Uterus (tissue), 4 donors: ENCODE results near the gene SKAP1. TPM values are rescaled to one million over a fixed set of nuclear protein-coding genes. Genes with fewer than 3 reads are reported as not detected.

Source experiments
- DNase-seq, 2 donors: peaks; one replicate each; pipeline ENCODE4 v3.0.0-alpha.2; 2019 to 2020
- H3K27ac ChIP-seq, 2 donors: fragments of 200-600 bp; sonication (generic); 1 replicate in 1 of 2; 2 replicates in 1 of 2; pipeline ENCODE4 v1.5.1; 2016 to 2018
- H3K27me3 ChIP-seq, 2 donors: fragments of 200-600 bp; sonication (generic); one replicate each; pipeline ENCODE4 v1.5.1; 2018 to 2019; ENCODE audit warnings: control low read depth in 1 of 2
- H3K36me3 ChIP-seq, 2 donors: fragments of 200-600 bp; sonication (generic); one replicate each; pipeline ENCODE4 v1.5.1; 2019; ENCODE audit warnings: control low read depth in 1 of 2
- H3K4me1 ChIP-seq, 2 donors: fragments of 200-600 bp; sonication (generic); one replicate each; pipeline ENCODE4 v1.5.1; 2018 to 2019; ENCODE audit warnings: control low read depth in 1 of 2
- H3K4me3 ChIP-seq, 2 donors: fragments of 200-600 bp; sonication (generic); 1 replicate in 1 of 2; 2 replicates in 1 of 2; pipeline ENCODE4 v1.5.1; 2018 to 2019; ENCODE audit warnings: mild to moderate bottlenecking in 1 of 2
- H3K9me3 ChIP-seq, 2 donors: fragments of 200-600 bp; sonication (generic); one replicate each; pipeline ENCODE4 v1.5.1; 2019; ENCODE audit warnings: control low read depth in 1 of 2
- CTCF ChIP-seq, 4 experiments: fragments of 200-600 bp in 2 of 4; fragments of 450-650 bp in 2 of 4; sonication (generic) in 2 of 4; IDR thresholded peaks; one replicate each; pipeline ENCODE4 v1.5.1; 2016 to 2019; ENCODE audit warnings: antibody characterized with exemption in 4 of 4, mild to moderate bottlenecking in 2 of 4, moderate library complexity in 1 of 4
- POLR2A ChIP-seq, 2 donors: fragments of 450-650 bp; IDR thresholded peaks; one replicate each; pipeline ENCODE4 v1.6.1; 2016; ENCODE audit warnings: antibody characterized with exemption in 2 of 2, mild to moderate bottlenecking in 1 of 2, moderate library complexity in 1 of 2
- intact Hi-C: fragments of 100-400 bp; cut with DNase I; formaldehyde crosslinking; loops from one replicate; pipeline ENCODE4 v1.15.1; 2023; ENCODE audit warnings: low total_unique reads
- total RNA-seq, 4 donors: library from RNA; depleted of rRNA in 3 of 4; stranded (reverse); fragments of >200 nt in 3 of 4; gene quantifications; one replicate each; pipeline versions ENCODE4 v1.1.0 to v1.2.4, GENCODE V29; 2014 to 2023
- donor health status: DM: yes; HTN: yes; CAD: no.

SKAP1 gene
- total RNA-seq, 4 donors from 2014 or later, result 0.51 to 2.4 (median 1.9) TPM; not detected in 1

- Histone ChIP-seq H3K9me3 (no peaks in the 10 kb centered on the region), H3K27ac (no peak overlapping the region), H3K4me3 (no peak overlapping the region), H3K4me1 (no peaks in the 10 kb centered on the region), H3K27me3 (no peaks in the 10 kb centered on the region), H3K36me3 (no peaks in the 10 kb centered on the region)
- no peak for DNase-seq
- TF ChIP-seq CTCF (IDR thresholded peaks at IDR 0.05) (no peak), POLR2A (IDR thresholded peaks at IDR 0.05) (no peak)
- intact Hi-C loops, result no loop called here
These were observed 144.4 kb downstream of the SKAP1 start for GRCh38 chr17:48285614-48286013.

GRCh38 chr17:48283907-48284306 lies 146.1 kb downstream of the SKAP1 start:
- no peaks in the 10 kb centered on the region for H3K27me3 ChIP-seq
- no peaks in the 10 kb centered on the region for H3K9me3 ChIP-seq
- TF ChIP-seq CTCF (IDR thresholded peaks at IDR 0.05) (no peak), POLR2A (IDR thresholded peaks at IDR 0.05) (no peak)
- H3K36me3 ChIP-seq, result no peaks in the 10 kb centered on the region
- intact Hi-C loops, result no loop called here
- no peaks in the 10 kb centered on the region for H3K4me1 ChIP-seq
- H3K27ac ChIP-seq, result no peak overlapping the region
- DNase-seq, result no peak
- no peak overlapping the region for H3K4me3 ChIP-seq

- intact Hi-C loops, result no loop called here
- H3K9me3 ChIP-seq, result no peaks in the 10 kb centered on the region
These were observed 146.6 kb downstream of the SKAP1 start for GRCh38 chr17:48283411-48283810.

GRCh38 chr17:48282303-48282702 lies 147.7 kb downstream of the SKAP1 start:
- H3K27me3 ChIP-seq, result no peaks in the 10 kb centered on the region
- no peaks in the 10 kb centered on the region for H3K9me3 ChIP-seq
- H3K4me1 ChIP-seq, result no peaks in the 10 kb centered on the region
- no peaks in the 10 kb centered on the region for H3K36me3 ChIP-seq
- TF ChIP-seq CTCF (IDR thresholded peaks at IDR 0.05), result no peak
- no peak for TF ChIP-seq POLR2A (IDR thresholded peaks at IDR 0.05)
- no peak overlapping the region for H3K4me3 ChIP-seq
- intact Hi-C loops, result no loop called here
- no peak for DNase-seq
- no peak overlapping the region for H3K27ac ChIP-seq

More at GRCh38 chr17:48283411-48283810, 146.6 kb downstream of the SKAP1 start:
- Histone ChIP-seq H3K27me3 (no peaks in the 10 kb centered on the region), H3K4me3 (no peak overlapping the region), H3K36me3 (no peaks in the 10 kb centered on the region), H3K27ac (no peak overlapping the region), H3K4me1 (no peaks in the 10 kb centered on the region)
- no peak for DNase-seq
- no peak for TF ChIP-seq CTCF (IDR thresholded peaks at IDR 0.05)
- TF ChIP-seq POLR2A (IDR thresholded peaks at IDR 0.05), result no peak

- Histone ChIP-seq H3K27me3 (no peaks in the 10 kb centered on the region), H3K4me3 (no peak overlapping the region), H3K9me3 (no peaks in the 10 kb centered on the region), H3K36me3 (no peaks in the 10 kb centered on the region), H3K4me1 (no peaks in the 10 kb centered on the region), H3K27ac (no peak overlapping the region)
- intact Hi-C loops, result no loop called here
- no peak for TF ChIP-seq CTCF (IDR thresholded peaks at IDR 0.05)
- no peak for TF ChIP-seq POLR2A (IDR thresholded peaks at IDR 0.05)
- DNase-seq, result no peak
These were observed 151.1 kb downstream of the SKAP1 start for GRCh38 chr17:48278760-48279491.
